Stomach (tissue), 9 donors: ENCODE results near the gene MOB3C. TPM values are rescaled to one million over a fixed set of nuclear protein-coding genes. Genes with fewer than 3 reads are reported as not detected.
A peak's percentile ranks its signal among the peaks of the same experiment; 100 is the strongest.

Experiments used
- DNase-seq, 2 donors: peaks; one replicate each; pipeline versions ENCODE4 v3.0.0 to v3.0.0-alpha.2; 2013 to 2019
- H3K27ac ChIP-seq, 5 donors: fragments of 200-600 bp in 4 of 5; sonication (generic) in 4 of 5; one replicate each; pipeline ENCODE4 v1.5.1; 2013 to 2019; ENCODE audit warnings: mild to moderate bottlenecking in 1 of 5, moderate library complexity in 1 of 5
- H3K27me3 ChIP-seq, 3 donors: fragments of 200-600 bp; sonication (generic); one replicate each; pipeline ENCODE4 v1.5.1; 2017 to 2019; ENCODE audit warnings: mixed run types in 1 of 3
- H3K36me3 ChIP-seq, 4 donors: fragments of 200-600 bp; sonication (generic); 1 replicate in 3 of 4; 2 replicates in 1 of 4; pipeline ENCODE4 v1.5.1; 2016 to 2019
- H3K4me1 ChIP-seq, 4 donors: fragments of 200-600 bp; sonication (generic); one replicate each; pipeline ENCODE4 v1.5.1; 2016 to 2019
- H3K4me3 ChIP-seq, 4 donors: fragments of 200-600 bp; sonication (generic) in 3 of 4; one replicate each; pipeline ENCODE4 v1.5.1; 2016 to 2019; ENCODE audit warnings: mild to moderate bottlenecking in 1 of 4
- H3K9me3 ChIP-seq, 4 donors: fragments of 200-600 bp; sonication (generic); one replicate each; pipeline ENCODE4 v1.5.1; 2016 to 2019
- CTCF ChIP-seq, 7 experiments: fragments of 450-650 bp in 4 of 7; fragments of 200-600 bp in 3 of 7; sonication (generic) in 3 of 7; IDR thresholded peaks; one replicate each; pipeline ENCODE4 v1.5.1; 2016 to 2019; ENCODE audit warnings: antibody characterized with exemption in 7 of 7, control low read depth in 2 of 7, mild to moderate bottlenecking in 1 of 7
- EP300 ChIP-seq: sonication (generic); formaldehyde crosslinking; IDR thresholded peaks from one replicate; pipeline ENCODE4 v1.6.1; 2017; ENCODE audit warnings: antibody characterized with exemption
- POLR2A ChIP-seq, 4 donors: fragments of 450-650 bp; IDR thresholded peaks; one replicate each; pipeline ENCODE4 v1.6.1; 2016; ENCODE audit warnings: antibody characterized with exemption in 4 of 4, control low read depth in 2 of 4, mild to moderate bottlenecking in 1 of 4, moderate library complexity in 1 of 4
- POLR2AphosphoS5 ChIP-seq, 3 donors: sonication (generic); formaldehyde crosslinking; IDR thresholded peaks; one replicate each; pipeline ENCODE4 v1.6.1; 2016; ENCODE audit warnings: antibody characterized with exemption in 3 of 3
- WGBS, 5 donors: extraction: QIAGEN DNeasy Blood & Tissue Kit in 3 of 5; methylation state at CpG; one replicate each; pipeline versions ENCODE4 v1.1.5 to v1.1.7; 2013 to 2018; 5-methylcytosine and 5-hydroxymethylcytosine counted together
- intact Hi-C: fragments of 100-400 bp; cut with DNase I; formaldehyde crosslinking; loops from one replicate; pipeline ENCODE4 v1.15.1; 2023; ENCODE audit warnings: low total_unique reads
- polyA plus RNA-seq, 3 donors: library from polyadenylated mRNA; stranded (reverse); fragments of 200-250 nt; gene quantifications; one replicate each; pipeline ENCODE4 v1.2.3, GENCODE V29; 2013
- total RNA-seq, 5 donors: library from RNA; depleted of rRNA; stranded (reverse); fragments of >200 nt; gene quantifications; one replicate each; pipeline versions ENCODE4 v1.1.0 to v1.2.3, GENCODE V29; 2014 to 2016
- donor health status: healthy with polysubstance abuse.
- donor health status: Bipolar disorder and iron deficiency.
- donor health status: healthy.

Gene MOB3C
- total and polyA plus RNA-seq, 8 donors: 8.4 to 27.2 (median 11.8) TPM

GRCh38 chr1:46607345-46608130 lies 9.1 kb downstream of the MOB3C start:
- no peaks in the 10 kb centered on the region for H3K27me3 ChIP-seq
- H3K4me3 ChIP-seq: no peak overlapping the region
- H3K27ac ChIP-seq: peak overlapping the region in 1 of 5 donors; percentile 15

GRCh38 chr1:46606255-46606965 lies 10.2 kb downstream of the MOB3C start:
- DNase-seq: no peak
- no peaks in the 10 kb centered on the region for H3K27me3 ChIP-seq
- no peak overlapping the region for H3K4me3 ChIP-seq
- 93 to 100% (median 97%) methylated on average over 2 of the region's 2 CpGs for WGBS, 5 donors
- H3K4me1 ChIP-seq: peaks cover 28 to 49% (median 37%) of the 10 kb centered on the region in 4 donors
- no peak for TF ChIP-seq EP300
- no peak for TF ChIP-seq CTCF (IDR thresholded peaks at IDR 0.05)
- TF ChIP-seq POLR2AphosphoS5 (IDR thresholded peaks at IDR 0.05): no peak
- TF ChIP-seq POLR2A (IDR thresholded peaks at IDR 0.05): no peak
- H3K27ac ChIP-seq: no peak overlapping the region
- H3K9me3 ChIP-seq: no peaks in the 10 kb centered on the region
- intact Hi-C loops: no loop called here
- peaks cover 23 to 38% (median 33%) of the 10 kb centered on the region in 4 donors for H3K36me3 ChIP-seq

More at GRCh38 chr1:46607345-46608130, 9.1 kb downstream of the MOB3C start:
- peaks cover 26 to 49% (median 35%) of the 10 kb centered on the region in 4 donors for H3K4me1 ChIP-seq
- peaks cover 28 to 48% (median 42%) of the 10 kb centered on the region in 4 donors for H3K36me3 ChIP-seq
- 79 to 92% (median 85%) methylated on average over 7 of the region's 7 CpGs for WGBS, 5 donors
- intact Hi-C loops: no loop called here
- no peaks in the 10 kb centered on the region for H3K9me3 ChIP-seq
- TF ChIP-seq POLR2AphosphoS5 (IDR thresholded peaks at IDR 0.05) (no peak), CTCF (IDR thresholded peaks at IDR 0.05) (no peak), EP300 (no peak), POLR2A (IDR thresholded peaks at IDR 0.05) (no peak)
- DNase-seq: no peak

DNA sequence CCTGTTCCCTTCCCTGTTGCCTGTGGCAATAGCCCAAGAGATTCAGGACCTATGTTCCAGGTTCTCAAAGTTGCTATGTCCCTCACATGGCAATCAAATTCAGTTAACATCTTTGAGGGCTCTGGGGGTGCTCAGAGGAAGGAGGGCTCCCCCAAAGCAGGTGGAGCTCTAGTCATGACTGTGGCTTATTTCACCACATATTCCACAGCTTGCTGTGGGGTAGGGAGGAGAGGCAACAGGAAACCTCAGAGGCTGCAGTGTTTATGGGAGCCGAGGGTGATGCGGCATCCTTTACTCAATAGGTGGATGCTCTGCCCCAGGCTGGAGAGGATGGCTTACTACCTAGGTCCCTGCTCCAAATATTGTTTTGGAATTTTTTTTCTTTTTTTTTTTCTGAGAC lies 11.4 kb downstream of the MOB3C start:
- no peak for TF ChIP-seq EP300
- TF ChIP-seq CTCF (IDR thresholded peaks at IDR 0.05): no peak
- no peak for TF ChIP-seq POLR2A (IDR thresholded peaks at IDR 0.05)
- TF ChIP-seq POLR2AphosphoS5 (IDR thresholded peaks at IDR 0.05): no peak
- DNase-seq: no peak
- H3K9me3 ChIP-seq: no peaks in the 10 kb centered on the region
- H3K4me3 ChIP-seq: no peak overlapping the region
- intact Hi-C loops: no loop called here
- H3K36me3 ChIP-seq: peaks cover 22 to 28% (median 26%) of the 10 kb centered on the region in 4 donors
- H3K4me1 ChIP-seq: peaks cover 30 to 53% (median 40%) of the 10 kb centered on the region in 4 donors
- WGBS, 5 donors: 63 to 85% (median 78%) methylated on average over 2 of the region's 2 CpGs
- H3K27me3 ChIP-seq: no peaks in the 10 kb centered on the region
- H3K27ac ChIP-seq: peak overlapping the region in 2 of 5 donors; percentile 88 to 89

DNA sequence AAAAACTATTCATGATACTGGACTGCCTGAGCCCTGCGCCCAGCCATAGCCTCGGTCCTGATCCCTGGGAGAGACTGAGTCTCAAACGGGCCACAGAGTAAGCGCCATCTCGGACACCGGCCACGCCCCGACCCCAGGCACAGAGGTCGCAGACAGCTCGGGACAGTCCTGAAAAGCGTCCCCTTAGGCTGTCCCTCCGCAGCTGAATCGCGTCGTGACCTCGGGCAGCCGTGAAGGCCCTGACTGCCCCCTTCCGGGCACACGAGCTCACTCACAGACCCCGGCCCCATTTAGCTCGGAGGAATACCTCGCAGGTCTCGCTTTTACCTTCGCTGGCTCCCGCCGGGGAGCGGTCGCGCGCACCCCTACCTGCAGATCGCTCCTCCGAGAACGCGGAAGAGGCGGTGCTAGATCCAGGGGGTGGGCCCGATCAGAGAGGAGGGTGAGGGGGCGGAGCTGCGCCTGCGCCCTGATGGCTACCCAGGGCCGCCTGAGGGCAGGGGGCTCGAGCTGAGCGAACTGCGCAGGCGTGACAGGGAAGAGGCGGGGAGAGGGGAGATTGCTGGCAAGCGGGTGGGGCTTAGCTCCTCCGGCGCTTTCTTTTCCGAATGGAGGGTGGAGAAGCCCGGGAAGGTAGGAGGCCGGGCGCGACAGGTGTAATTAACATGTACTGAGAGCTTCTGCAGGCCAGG lies 12.6 kb downstream of the MOB3C start, which contains the start of gene MKNK1:
TSS of gene MKNK1 (minus strand) at position 411 of the 692 bp plus-strand sequence. CDS start 20,941 bp downstream, outside the sequence.
- Histone ChIP-seq H3K4me3 (peak within 1 kb of the TSS; percentile 65 to 87 (median 72)), H3K27me3 (no peaks in the 10 kb centered on the region), H3K4me1 (peaks cover 30 to 65% (median 48%) of the 10 kb centered on the region in 4 donors), H3K9me3 (no peaks in the 10 kb centered on the region), H3K27ac (peak within 1 kb of the TSS; percentile 86 to 94 (median 88)), H3K36me3 (peaks cover 10 to 16% (median 15%) of the 10 kb centered on the region in 4 donors)
- peak; percentile 99 for DNase-seq
- WGBS, 5 donors: 0 to 2% (median 1%) methylated on average over 37 to 53 of the region's 53 CpGs
- intact Hi-C loops: no loop called here
- TF ChIP-seq CTCF (IDR thresholded peaks at IDR 0.05): peak in 1 of 7 experiments; percentile 23
- TF ChIP-seq EP300: no peak
- TF ChIP-seq POLR2AphosphoS5 (IDR thresholded peaks at IDR 0.05): peak; percentile 84 to 99 (median 95)
- TF ChIP-seq POLR2A (IDR thresholded peaks at IDR 0.05): peak in 2 of 4 donors; percentile 75 to 78
